ENCODE results near the gene PDXDC1. TPM values are rescaled to one million over a fixed set of nuclear protein-coding genes. Genes with fewer than 3 reads are reported as not detected.
"Not testable (repeated sequence)": the region's sequence is repeated elsewhere in the genome, so short reads cannot be mapped to it uniquely, and the experiment has no call there.

The PDXDC1 gene
- total RNA-seq, 1 experiment from 2014 or later: 29.8 TPM

DNA sequence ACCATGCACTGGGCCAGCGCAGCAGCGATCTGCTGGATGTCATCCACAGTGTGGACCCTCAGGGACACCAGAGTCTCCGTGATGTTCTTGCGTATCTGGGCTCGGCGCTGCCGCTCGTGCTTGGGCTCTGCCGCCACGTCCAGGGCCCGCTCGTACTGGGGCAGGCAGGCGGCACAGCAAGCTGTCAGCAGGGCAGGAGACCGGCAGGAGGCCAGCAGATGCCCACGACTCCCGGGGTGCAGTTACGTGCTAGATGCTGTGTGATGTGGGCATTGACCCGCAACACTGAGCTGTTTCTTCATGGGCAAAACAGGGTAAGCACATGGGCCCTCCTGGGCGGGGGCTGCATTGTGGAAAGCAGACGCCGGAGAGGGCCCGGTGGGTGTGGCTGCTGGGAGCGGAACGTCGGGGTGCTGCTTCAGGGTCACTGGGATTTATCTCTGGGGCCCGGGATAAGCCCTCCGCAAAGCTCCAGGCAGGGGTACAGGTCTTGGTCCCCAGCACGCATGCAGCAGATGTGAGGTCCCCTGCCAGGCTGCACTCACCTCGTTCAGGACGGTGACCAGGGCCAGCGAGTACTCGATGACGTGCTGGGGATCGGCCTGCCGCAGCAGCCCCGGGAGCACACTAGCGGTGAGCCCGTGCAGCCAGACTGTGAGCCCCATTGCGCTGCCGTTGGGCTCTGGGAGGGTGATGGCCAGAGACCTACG is 158.0 kb downstream of the PDXDC1 start:
- not testable (repeated sequence) for DNase-seq (ENCODE audit: low read depth)

DNA sequence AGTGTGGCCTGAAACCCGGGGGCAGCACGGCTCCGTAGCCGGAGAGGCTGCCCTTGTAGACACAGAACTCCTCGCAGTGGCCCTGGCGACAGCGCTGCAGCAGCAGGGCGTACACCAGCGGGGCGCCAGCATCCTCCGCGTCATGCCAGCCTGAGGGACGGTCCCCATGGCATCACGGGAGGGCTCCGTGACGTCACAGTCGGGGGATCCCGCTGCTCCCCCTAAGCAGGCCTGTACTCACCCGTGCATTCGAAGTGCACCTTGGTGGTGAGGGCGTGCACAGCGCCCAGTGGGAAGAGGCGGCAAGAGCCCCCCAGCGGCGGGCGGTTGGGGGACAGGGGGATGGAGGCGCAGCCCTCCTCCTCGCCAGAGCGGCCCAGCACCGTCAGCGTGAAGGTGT is 158.7 kb downstream of the PDXDC1 start:
- not testable (repeated sequence) for DNase-seq (ENCODE audit: low read depth)

DNA sequence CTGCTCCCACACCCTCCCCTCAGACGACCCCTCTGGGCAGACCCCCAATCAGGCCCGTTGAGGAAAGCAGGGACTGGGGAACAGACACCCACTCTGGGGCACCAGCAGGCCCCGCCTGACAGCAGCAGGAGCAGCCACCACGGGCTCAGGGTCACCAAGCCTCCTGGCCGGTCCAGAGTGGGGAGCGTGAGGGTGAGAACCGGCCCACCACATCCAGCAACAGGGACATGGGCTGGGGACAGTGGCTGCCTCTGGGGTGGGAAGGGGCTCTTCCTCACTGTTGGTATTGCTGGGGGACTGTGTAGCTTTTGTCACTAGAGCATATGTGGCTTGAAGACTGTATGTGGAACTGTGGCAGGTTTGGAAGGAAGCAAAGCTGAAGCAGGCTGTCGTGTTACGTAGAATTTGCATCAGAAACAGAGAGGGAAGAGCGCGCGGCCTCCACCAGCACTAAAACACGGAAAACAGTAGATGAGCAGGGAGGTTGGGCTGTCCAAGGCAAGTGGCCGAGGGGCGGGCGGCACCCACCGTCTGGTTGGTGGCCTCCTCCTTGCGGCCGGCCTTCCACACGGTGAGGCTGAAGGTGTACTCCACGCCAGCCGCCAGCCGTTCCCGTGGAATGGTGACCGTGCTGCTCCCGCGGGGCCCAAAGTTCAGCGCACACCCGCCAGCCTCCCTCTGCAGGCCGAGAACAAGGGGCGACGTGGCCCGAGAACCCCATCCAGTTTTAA is 160.1 kb downstream of the PDXDC1 start:
- not testable (repeated sequence) for DNase-seq (ENCODE audit: low read depth)

DNA sequence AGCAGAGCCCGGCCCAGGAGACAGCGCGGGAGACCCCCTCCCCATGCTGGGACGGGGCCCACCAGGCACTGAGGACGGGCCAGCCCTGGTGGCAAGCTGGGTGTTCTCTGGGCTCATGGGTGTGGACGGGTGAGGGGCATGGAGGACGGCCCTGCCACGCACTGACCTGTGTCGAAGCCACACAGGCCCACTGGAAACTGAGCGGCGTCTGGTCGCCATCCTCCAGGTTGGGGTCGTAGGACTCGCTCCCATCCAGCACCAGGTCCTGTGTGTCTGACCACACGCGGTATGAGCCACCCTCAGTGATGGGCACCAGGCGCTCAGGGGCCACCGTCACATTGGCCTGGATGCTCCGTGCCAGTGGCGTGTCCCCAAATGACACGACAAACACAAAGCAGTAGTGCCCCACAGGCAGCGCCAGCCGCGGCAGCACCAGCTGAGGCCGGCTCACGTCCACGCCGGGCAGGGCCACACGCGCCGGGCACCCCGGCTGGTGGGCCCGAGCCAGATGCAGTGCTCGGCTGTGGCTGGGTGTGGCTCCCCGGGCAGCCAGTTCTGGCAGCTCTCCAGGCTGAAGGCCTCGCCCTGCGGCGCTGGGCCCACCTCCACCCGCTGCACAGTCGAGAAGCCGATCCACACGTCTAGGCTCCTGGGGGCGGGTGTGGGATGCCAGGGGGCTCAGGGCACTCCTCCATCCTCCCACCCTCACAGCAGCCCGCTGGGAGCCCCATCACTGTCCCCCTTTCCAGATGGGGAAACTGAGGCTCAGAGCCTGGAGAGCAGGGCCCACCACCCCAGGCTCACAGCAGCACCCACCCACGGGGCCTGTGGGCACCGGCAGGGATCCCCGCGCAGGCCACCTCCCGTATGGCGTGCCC is 160.9 kb downstream of the PDXDC1 start:
- DNase-seq (ENCODE audit: low read depth): not testable (repeated sequence)

DNA sequence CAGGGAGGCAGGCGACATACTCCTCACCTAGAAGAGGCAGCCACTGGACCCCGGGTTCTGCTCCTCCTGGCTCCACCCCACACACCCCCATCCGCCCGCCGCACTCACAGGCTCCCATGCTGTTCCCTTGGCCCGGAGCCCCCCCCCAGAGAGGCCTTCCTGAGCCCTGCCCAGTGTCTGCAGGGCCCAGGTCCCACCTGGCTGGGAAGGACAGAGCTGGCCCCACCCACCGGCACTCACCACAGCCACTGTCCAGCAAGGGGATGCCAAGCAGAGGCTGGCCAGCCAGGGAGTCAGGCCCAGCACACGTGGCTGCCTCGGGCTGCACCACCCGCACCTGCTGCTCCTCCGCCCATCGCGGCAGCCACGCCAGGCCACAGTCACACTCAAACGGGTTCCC is 162.7 kb downstream of the PDXDC1 start:
- not testable (repeated sequence) for DNase-seq (ENCODE audit: low read depth)

DNA sequence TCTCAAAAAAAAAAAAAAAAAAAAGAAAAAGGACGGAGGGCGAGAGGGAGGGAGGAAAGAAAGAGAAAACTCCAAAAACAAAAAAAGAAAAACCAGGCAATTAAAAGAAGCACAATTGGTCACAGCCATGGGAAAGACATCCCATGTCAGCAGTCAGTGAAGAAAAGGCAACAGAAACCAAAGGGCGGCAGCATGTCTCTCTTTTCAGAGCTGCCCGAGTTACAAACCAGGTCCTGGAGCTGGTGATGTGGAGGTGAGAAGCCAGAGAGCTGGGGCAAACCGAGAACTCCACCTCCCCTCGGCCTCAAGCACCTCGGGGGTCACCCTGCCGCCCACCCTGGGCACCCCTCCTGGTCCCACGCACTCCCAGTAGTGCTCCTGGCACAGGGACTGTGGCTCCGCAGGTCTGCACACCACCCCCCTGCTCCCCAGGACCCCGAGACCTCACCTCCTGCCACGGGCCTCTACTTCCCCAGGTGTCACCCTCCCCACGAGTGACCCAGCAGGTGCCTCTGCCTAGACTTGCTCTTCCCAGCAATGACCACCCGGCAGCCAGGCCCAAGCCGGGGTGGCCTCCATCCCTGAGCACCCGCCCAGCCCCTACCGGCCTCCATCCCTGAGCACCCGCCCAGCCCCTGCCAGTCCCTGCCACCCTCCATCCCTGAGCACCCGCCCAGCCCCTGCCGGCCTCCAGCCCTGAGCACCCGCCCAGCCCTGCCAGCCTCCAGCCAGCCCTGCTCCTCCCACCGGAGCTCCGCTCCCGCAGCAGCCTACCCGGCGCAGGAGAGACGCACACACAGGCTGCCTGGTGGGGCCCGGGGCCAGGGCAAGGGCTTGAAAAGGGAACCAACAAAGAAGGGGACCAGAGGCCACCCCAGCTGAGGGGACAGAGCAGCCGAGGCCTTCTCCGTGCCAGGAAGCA is 165.9 kb downstream of the PDXDC1 start:
- DNase-seq (ENCODE audit: low read depth): not testable (repeated sequence)

DNA sequence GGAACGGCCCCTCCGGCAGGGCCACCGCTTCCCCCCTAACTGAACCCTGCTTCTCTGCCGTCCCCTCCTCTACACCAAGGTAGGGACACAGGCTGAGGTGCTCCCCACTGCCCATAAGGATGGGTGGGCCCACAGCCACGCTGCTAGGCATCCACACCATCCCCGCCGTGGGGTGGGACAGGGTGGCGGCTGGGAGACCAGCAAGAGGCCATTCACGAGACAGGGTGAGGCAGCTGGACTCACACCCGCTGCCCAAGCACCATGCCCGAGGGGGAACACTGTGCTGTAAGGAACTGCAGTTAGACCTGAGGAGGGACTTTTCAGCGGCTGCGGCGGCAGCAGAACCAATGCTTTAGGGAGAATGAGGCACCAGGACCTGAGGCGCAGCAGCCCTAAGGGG is 166.8 kb downstream of the PDXDC1 start:
- no peak for DNase-seq (ENCODE audit: low read depth)

DNA sequence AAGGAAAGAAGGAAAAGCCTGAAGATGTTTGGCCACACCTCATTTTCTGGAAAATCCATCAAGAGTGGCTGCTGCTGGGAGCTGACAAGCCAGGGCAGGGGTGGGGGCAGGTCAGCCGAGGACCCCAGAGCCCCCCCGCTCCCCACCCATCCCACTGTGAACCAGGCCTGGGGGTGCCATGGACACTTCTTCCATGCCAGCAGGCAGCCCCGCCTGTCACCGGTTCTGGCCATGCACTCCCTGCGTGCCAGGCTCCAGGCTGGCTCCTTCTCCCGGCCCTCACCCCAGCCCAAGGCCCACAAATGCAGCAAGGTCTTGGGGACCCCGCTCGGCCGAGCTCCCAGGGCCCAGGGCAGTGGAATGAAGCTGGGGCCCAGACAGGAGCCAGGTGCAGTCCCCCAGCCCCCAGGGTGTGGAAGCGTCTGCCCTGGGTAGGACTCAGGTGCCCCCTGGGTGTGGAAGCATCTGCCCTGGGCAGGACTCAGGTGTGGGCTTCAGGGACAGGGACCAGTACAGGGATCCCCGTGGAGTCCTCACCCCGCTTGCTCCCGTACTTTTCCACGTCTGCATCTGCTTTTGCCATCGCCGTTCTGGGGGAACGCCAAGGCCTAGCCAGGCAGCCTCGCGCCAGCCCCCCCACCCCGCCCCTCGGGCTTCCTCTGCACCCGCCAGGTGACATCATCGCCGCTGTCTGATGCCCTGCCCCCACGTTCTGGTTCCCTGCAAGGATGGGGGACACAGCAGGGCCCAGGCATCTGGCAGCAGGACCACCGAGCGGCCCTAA is 167.5 kb downstream of the PDXDC1 start:
- DNase-seq (ENCODE audit: low read depth): not testable (repeated sequence)

DNA sequence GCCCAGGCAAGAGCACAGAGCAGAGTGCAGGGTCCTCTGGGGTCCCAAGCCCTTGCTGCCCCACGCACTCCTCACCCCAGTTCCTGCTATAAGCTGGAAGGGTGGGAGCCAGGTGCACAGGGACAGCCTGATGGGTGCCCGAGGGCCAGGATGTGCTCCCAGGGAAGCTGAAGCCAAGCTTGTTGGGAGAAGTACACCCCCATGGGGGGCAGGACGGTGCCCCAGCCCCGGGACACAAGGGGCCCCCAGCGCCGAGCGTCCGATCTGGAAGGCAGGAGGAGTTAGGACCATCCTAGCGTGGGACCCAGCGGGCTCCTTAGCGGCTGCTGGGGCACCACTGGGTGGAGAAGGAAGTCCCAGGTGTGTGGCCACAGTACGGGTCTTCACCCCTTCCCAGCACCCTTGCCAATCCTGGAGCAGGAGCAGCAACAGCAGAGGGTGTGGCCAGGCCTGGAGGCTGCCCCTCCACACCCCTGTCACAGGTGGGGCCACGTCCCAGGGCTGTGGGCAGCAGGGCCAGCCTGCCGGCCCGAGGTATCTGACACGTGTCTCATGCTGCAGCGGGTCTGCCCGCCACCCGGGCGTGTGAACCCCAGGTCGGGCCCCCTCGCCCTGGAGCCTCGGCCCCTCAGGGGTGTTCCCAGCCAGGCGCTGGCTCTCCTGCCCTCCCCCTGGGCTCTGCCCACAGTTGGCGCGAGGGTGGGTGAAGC is 168.2 kb downstream of the PDXDC1 start:
- DNase-seq (ENCODE audit: low read depth): not testable (repeated sequence)

DNA sequence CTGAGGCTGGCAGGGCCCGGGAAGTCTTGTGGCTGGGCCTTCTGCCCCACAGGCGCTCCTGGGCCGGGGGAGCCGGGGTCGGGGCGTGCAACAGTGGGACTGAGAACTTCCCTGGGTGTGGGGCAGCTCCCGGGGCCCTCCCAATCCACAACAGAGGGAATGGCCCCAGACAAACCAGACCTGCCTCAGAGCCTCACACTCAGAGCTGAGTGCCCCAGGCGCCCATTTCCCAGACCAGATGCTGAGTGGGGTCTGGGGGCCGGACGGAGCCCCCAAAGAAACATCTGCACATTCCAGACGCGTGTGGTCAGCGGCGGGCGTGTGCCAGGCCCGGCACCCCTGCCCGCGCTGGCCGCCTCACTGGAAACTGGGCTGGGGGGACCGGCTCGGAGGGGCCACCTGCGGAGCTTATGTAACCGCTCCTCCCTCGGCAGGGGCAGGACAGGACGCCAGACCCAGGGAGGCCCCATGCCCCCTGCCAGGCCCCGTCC is 168.8 kb downstream of the PDXDC1 start:
- peak; percentile 71 for DNase-seq (ENCODE audit: low read depth)

DNA sequence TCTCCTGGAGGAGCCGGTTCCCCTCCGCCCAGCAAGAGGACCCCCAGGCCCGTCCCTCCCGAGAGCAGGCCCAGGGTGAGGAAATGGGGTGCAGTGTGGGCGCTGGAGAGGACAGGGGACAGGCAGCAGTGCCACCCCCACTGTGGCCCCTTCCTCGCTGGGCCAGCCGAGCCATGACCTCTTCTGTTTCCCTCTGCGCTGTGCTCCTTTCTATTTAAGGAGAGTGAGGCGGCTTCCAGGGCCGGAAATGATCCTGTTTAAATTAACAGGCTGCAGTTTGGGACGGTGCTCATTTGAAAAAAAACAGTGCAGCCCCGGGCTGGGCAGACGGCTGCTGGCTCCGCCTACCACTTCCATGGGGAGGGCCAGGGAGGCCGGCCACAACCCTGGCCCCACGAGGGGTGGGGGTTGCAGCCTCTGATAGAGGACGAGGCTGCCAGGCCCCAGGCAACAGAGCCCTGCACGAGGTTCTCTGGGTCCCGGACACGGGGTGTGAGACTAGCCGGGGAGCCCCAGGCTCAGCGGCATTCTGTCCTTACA is 169.3 kb downstream of the PDXDC1 start:
- DNase-seq (ENCODE audit: low read depth): peak; percentile 89

DNA sequence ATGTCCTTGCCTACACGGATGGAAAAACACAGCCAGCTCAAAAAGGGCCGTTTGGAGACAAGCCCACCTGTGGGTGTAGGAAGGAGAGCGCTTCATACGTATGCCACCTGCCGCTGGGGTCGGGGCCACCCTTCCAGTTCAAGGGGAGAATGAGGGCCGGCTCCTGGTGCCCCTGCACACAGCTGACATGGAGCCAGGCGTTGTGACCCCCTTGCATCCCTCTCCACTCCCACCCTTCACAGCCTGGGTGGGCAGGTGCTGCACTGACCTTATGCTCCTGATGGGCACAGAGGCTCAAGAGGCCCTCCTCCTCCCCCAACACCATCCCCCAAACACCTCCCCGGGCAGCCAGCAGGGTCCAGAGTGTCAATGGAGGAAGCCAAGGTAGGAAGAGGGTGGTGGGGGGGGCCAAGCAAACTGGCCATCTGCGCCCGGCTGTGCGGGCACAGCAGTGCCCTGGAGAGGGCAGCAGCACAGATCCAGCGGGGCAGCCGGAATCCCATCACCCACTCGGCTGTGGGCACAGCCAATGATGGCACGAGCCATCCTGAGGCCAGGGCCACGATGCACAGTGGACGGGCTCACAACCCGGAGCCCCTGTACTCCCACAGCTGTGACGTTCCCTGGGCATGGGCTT is 170.1 kb downstream of the PDXDC1 start:
- DNase-seq (ENCODE audit: low read depth): not testable (repeated sequence)

DNA sequence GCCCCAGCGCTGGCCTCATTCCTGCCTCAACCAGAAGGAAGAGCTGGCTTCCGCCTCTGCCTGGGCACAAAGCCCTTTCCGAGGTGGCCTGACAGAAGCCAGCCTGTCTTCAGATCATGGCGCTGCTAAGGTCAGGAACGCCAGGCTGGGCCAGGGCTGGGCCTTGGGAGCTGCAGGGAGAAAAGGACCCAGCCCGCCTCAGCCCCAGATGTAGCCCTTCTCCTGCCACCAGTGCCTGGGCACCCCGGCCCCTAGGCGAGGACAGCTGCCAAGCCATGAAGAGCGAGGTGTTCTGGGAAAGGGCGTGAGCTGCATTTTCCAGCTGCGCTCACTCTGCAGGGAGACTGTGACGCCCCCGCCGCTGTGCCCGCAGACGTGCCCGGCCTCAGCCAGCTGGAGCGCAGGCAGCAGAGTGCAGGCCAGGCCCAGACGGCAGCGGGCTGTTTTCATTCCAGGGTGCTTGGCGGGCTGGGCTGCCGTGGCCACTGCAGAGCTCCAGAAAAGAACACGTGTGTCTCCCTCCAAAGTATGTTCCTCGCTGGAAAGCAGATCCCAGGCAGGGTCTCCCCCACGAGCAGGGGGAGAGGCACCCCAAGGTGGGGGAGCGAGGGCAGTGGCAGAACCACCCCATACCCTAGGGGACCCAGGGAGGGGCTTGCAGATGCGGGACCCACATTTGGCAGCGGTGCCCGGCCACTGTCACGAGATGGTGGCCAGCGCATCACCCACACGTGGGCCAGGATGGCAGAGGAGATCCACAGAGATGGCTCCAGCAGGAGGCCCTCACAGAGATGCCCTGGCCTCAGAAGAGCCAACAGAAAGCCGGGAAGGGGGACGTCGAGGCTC is 170.8 kb downstream of the PDXDC1 start:
- DNase-seq (ENCODE audit: low read depth): not testable (repeated sequence)

DNA sequence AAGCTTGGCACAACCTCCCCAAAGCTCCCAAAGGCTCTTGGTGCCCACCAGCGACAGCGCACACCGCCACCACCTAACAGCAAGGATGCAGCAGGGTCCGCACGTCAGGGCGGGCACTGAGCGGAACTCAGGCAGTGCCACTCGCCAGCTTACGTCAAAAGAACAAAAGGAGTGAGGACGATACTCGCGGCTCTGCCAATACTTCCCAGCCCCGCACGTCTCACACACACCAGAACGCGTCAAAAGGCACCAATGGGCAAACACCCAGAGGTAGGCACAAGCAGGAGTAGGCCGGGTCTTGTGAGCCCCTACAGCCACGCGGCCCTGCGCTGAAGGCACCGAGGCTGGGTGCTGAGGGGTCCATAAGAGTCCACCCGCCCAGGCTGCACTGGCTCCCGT is 171.4 kb downstream of the PDXDC1 start:
- not testable (repeated sequence) for DNase-seq (ENCODE audit: low read depth)

DNA sequence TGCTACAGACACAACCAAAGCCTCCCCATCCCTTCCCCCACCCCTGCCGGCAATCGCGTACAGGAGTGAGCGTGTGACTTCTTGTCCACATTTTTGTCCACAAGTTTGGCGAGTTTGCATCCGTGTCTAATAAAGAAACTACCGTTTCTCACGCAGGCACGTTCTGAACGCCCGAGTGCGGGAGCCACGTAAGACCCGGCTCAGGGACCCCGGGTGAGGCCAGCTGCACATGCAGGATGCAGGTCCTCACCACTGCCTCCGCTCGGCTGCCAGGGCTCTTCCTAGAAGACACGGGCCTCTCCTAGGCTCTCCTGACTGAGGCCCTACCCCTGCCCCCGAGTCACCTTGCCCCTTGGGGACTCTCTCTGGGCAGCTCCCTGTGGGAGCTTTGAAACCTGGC is 174.0 kb downstream of the PDXDC1 start:
- DNase-seq (ENCODE audit: low read depth): peak; percentile 83

DNA sequence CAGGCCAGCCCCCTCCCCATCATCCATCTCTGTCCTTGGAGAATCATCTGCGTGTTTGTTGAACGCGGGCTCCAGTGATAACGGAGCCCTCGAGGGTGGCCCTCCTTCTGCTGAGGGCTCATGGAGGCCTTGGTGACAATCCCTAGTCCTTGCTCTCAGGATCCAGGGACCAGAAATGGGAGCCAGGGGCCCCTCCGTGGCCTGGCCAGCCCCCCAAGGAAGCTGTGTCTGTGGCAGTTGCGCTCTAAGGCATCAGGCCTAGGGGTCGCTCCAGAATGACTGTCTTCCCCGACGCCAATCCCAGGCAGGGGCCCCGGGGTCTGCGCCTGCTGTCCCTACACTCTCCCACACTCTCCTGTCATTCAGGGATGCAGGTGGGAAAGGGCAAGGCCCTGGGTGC is 174.4 kb downstream of the PDXDC1 start:
- not testable (repeated sequence) for DNase-seq (ENCODE audit: low read depth)

DNA sequence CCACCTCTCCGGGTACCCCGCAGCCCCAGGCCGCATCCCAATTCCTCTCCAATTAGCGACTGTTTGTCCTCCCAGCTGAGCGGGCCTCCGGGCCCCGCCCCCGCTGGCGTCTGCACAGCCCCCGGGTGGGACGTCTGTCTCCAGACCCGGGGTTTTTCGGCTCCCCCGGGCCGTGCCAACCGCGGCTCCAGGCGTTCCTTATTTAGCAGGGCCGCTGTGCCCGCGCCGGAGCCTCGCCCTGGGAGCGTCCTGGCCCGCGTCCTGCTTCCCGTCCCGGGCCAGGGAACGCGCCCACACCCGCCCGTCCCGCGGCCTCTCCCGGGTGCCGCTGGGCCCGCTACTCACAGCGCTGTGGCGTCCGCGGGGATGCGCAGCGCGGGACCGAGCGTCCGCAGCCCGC is 179.2 kb downstream of the PDXDC1 start:
- not testable (repeated sequence) for DNase-seq (ENCODE audit: low read depth)
